Trophoblast cell (in vitro differentiated cells and primary cell): Measurements from ENCODE around the gene DXO.

Experiments used
- DNase-seq, 2 donors: peaks; one replicate each; pipeline ENCODE4 v3.0.0-alpha.2; 2016
- H2AFZ ChIP-seq: 2 replicates; pipeline ENCODE4 v1.6.1; 2013; ENCODE audit warnings: low read length, moderate library complexity, mild to moderate bottlenecking; ENCODE audit not compliant: insufficient read depth, poor library complexity
- H2AK5ac ChIP-seq: 2 replicates; pipeline ENCODE4 v1.6.1; 2013; ENCODE audit warnings: mild to moderate bottlenecking, low read length
- H2BK120ac ChIP-seq: 2 replicates; pipeline ENCODE4 v1.6.1; 2013; ENCODE audit warnings: low read length, mild to moderate bottlenecking, moderate library complexity; ENCODE audit not compliant: insufficient read depth, poor library complexity
- H2BK12ac ChIP-seq: 2 replicates; pipeline ENCODE4 v1.6.1; 2013; ENCODE audit warnings: mild to moderate bottlenecking, low read length, moderate library complexity
- H2BK5ac ChIP-seq: 2 replicates; pipeline ENCODE4 v1.6.1; 2013; ENCODE audit warnings: low read length, low read depth, moderate library complexity, mild to moderate bottlenecking; ENCODE audit not compliant: poor library complexity
- H3K14ac ChIP-seq: 2 replicates; pipeline ENCODE4 v1.6.1; 2013; ENCODE audit warnings: mild to moderate bottlenecking, low read length
- H3K18ac ChIP-seq: 2 replicates; pipeline ENCODE4 v1.6.1; 2013; ENCODE audit warnings: mild to moderate bottlenecking, low read length
- H3K23ac ChIP-seq: 2 replicates; pipeline ENCODE4 v1.6.1; 2013; ENCODE audit warnings: low read length
- H3K27ac ChIP-seq: 2 replicates; pipeline ENCODE4 v1.5.1; 2013; ENCODE audit warnings: low read depth, mild to moderate bottlenecking, inconsistent platforms, low read length, moderate library complexity
- H3K27me3 ChIP-seq: 2 replicates; pipeline ENCODE4 v1.6.1; 2013; ENCODE audit warnings: inconsistent platforms, mild to moderate bottlenecking, low read length, moderate library complexity; ENCODE audit not compliant: insufficient read depth
- H3K36me3 ChIP-seq, 2 experiments: 1 replicate in 1 of 2; 2 replicates in 1 of 2; pipeline ENCODE4 v1.6.1; 2013; ENCODE audit warnings: low read length in 2 of 2, mild to moderate bottlenecking in 2 of 2, moderate library complexity in 1 of 2; ENCODE audit not compliant: insufficient read depth in 2 of 2, control insufficient read depth in 1 of 2
- H3K4ac ChIP-seq: 2 replicates; pipeline ENCODE4 v1.6.1; 2013; ENCODE audit warnings: low read depth, mild to moderate bottlenecking, low read length, moderate library complexity
- H3K4me1 ChIP-seq, 2 experiments: 1 replicate in 1 of 2; 2 replicates in 1 of 2; pipeline ENCODE4 v1.6.1; 2013; ENCODE audit warnings: low read length in 2 of 2, mild to moderate bottlenecking in 2 of 2, moderate library complexity in 1 of 2; ENCODE audit not compliant: insufficient read depth in 2 of 2, control insufficient read depth in 1 of 2
- H3K4me2 ChIP-seq: 2 replicates; pipeline ENCODE4 v1.6.1; 2013; ENCODE audit warnings: inconsistent platforms, mild to moderate bottlenecking, low read length, moderate library complexity
- H3K4me3 ChIP-seq: 2 replicates; pipeline ENCODE4 v1.5.1; 2013; ENCODE audit warnings: mild to moderate bottlenecking, low read depth, low read length, inconsistent platforms
- H3K79me1 ChIP-seq: one replicate; pipeline ENCODE4 v1.6.1; 2013; ENCODE audit warnings: low read length
- H3K79me2 ChIP-seq: 2 replicates; pipeline ENCODE4 v1.6.1; 2013; ENCODE audit warnings: low read length, mild to moderate bottlenecking; ENCODE audit not compliant: control insufficient read depth, insufficient read depth, poor library complexity
- H3K9ac ChIP-seq: 2 replicates; pipeline ENCODE4 v1.6.1; 2013; ENCODE audit warnings: mild to moderate bottlenecking, low read length
- H3K9me3 ChIP-seq: 2 replicates; pipeline ENCODE4 v1.6.1; 2013; ENCODE audit warnings: low read depth, mild to moderate bottlenecking, control low read depth, inconsistent platforms, low read length; ENCODE audit not compliant: insufficient read depth
- H4K12ac ChIP-seq: 2 replicates; pipeline ENCODE4 v1.6.1; 2013; ENCODE audit warnings: low read depth, mild to moderate bottlenecking, low read length, moderate library complexity
- H4K8ac ChIP-seq: 2 replicates; pipeline ENCODE4 v1.6.1; 2013; ENCODE audit warnings: low read depth, mild to moderate bottlenecking, low read length, moderate library complexity
- H4K91ac ChIP-seq: one replicate; pipeline ENCODE4 v1.6.1; 2013; ENCODE audit warnings: low read depth, mild to moderate bottlenecking, low read length, moderate library complexity
- WGBS: extraction: QIAGEN DNeasy Blood & Tissue Kit; methylation state at CpG from one replicate; pipeline ENCODE4 v1.1.7; 2013; ENCODE audit warnings: missing lambda C conversion rate; ENCODE audit not compliant: insufficient read length, insufficient coverage; ENCODE audit errors: extremely low coverage; 5-methylcytosine and 5-hydroxymethylcytosine counted together

The DXO gene

DNA sequence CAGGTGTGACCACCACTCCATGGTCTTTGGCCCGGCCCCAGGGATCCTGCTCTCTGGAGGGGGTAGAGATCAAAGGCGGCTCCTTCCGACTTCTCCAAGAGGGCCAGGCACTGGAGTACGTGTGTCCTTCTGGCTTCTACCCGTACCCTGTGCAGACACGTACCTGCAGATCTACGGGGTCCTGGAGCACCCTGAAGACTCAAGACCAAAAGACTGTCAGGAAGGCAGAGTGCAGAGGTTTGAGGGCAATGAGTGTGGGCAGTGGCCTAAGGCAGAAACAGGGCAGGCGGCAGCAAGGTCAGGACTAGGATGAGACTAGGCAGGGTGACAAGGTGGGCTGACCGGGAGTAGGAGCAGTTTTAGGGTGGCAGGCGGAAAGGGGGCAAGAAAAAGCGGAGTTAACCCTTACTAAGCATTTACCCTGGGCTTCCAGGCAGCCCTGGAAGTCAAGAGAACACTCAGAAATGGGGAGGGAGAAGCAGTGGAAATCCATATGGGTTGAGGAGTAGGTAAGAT, 25.5 kb downstream of the DXO start:
- no peak overlapping the region for H2BK5ac ChIP-seq
- H4K12ac ChIP-seq = no peak overlapping the region
- H3K27ac ChIP-seq = no peak overlapping the region
- peaks cover 0 to 11% of the 10 kb centered on the region in 2 experiments for H3K36me3 ChIP-seq
- H2BK12ac ChIP-seq = no peak overlapping the region
- H4K91ac ChIP-seq = peak overlapping the region; percentile 37
- H3K9me3 ChIP-seq = peaks cover 8% of the 10 kb centered on the region
- H3K18ac ChIP-seq = no peak overlapping the region
- no peak overlapping the region for H2AFZ ChIP-seq
- no peak overlapping the region for H3K4me2 ChIP-seq
- no peak overlapping the region for H4K8ac ChIP-seq
- no peak overlapping the region for H3K4me3 ChIP-seq
- no CpG with 5 or more reads among the region's 11 CpGs for WGBS
- no peaks in the 10 kb centered on the region for H3K79me2 ChIP-seq
- peaks cover 4% of the 10 kb centered on the region for H3K79me1 ChIP-seq
- peaks cover 0 to 2% of the 10 kb centered on the region in 2 experiments for H3K4me1 ChIP-seq
- no peak for DNase-seq
- H3K27me3 ChIP-seq = no peaks in the 10 kb centered on the region
- no peak overlapping the region for H2BK120ac ChIP-seq
- H2AK5ac ChIP-seq = no peak overlapping the region
- H3K14ac ChIP-seq = no peak overlapping the region
- H3K9ac ChIP-seq = no peak overlapping the region
- H3K4ac ChIP-seq = no peak overlapping the region
- H3K23ac ChIP-seq = no peak overlapping the region

DNA sequence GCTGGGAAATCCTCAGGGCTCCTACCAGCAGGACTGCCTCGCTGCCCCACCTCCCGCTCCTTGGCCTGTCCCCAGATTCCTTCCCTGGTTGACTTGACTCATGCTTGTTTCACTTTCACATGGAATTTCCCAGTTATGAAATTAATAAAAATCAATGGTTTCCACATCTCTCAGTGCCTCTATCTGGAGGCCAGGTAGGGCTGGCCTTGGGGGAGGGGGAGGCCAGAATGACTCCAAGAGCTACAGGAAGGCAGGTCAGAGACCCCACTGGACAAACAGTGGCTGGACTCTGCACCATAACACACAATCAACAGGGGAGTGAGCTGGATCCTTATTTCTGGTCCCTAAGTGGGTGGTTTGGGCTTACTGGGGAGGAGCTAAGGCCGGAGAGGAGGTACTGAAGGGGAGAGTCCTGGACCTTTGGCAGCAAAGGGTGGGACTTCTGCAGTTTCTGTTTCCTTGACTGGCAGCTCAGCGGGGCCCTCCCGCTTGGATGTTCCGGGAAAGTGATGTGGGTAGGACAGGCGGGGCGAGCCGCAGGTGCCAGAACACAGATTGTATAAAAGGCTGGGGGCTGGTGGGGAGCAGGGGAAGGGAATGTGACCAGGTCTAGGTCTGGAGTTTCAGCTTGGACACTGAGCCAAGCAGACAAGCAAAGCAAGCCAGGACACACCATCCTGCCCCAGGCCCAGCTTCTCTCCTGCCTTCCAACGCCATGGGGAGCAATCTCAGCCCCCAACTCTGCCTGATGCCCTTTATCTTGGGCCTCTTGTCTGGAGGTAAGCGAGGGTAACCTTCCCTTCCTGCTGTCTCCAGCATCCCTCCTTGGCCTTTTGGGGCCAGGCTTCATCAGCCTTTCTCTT, 26.2 kb downstream of the DXO start, which contains the start of gene CFB:
Gene CFB, plus strand, starts transcription at position 589 of the 863 bp plus-strand sequence. Its CDS starts 127 bp downstream, at position 716.
- H4K91ac ChIP-seq = peak within 1 kb of the TSS; percentile 37
- H3K79me2 ChIP-seq = no peaks in the 10 kb centered on the region
- peaks cover 4% of the 10 kb centered on the region for H3K79me1 ChIP-seq
- H2AK5ac ChIP-seq = no peak within 1 kb of the TSS
- H2BK12ac ChIP-seq = no peak within 1 kb of the TSS
- no peak within 1 kb of the TSS for H3K4me2 ChIP-seq
- no peak within 1 kb of the TSS for H3K4me3 ChIP-seq
- no peak within 1 kb of the TSS for H3K9ac ChIP-seq
- no peak within 1 kb of the TSS for H2BK5ac ChIP-seq
- no peak within 1 kb of the TSS for H3K18ac ChIP-seq
- H2AFZ ChIP-seq = no peak within 1 kb of the TSS
- no peak within 1 kb of the TSS for H4K8ac ChIP-seq
- WGBS = no CpG with 5 or more reads among the region's 11 CpGs
- H3K27ac ChIP-seq = no peak within 1 kb of the TSS
- H3K4ac ChIP-seq = no peak within 1 kb of the TSS
- H3K9me3 ChIP-seq = peaks cover 8% of the 10 kb centered on the region
- H3K27me3 ChIP-seq = no peaks in the 10 kb centered on the region
- peaks cover 0 to 2% of the 10 kb centered on the region in 2 experiments for H3K4me1 ChIP-seq
- peak; percentile 89 for DNase-seq
- no peak within 1 kb of the TSS for H2BK120ac ChIP-seq
- no peak within 1 kb of the TSS for H3K14ac ChIP-seq
- H4K12ac ChIP-seq = no peak within 1 kb of the TSS
- H3K36me3 ChIP-seq = peaks cover 0 to 4% of the 10 kb centered on the region in 2 experiments
- H3K23ac ChIP-seq = no peak within 1 kb of the TSS

- Histone ChIP-seq H3K4me3 (no peak overlapping the region), H4K8ac (no peak overlapping the region), H3K36me3 (peaks cover 0 to under 1% of the 10 kb centered on the region in 2 experiments), H3K4ac (no peak overlapping the region), H3K4me1 (peaks cover 0 to 2% of the 10 kb centered on the region in 2 experiments), H3K4me2 (no peak overlapping the region), H2BK12ac (no peak overlapping the region), H3K79me2 (no peaks in the 10 kb centered on the region), H3K9ac (no peak overlapping the region), H3K23ac (no peak overlapping the region), H3K14ac (no peak overlapping the region), H4K91ac (no peak overlapping the region), H2BK120ac (no peak overlapping the region), H2BK5ac (no peak overlapping the region), H3K9me3 (peaks cover 8% of the 10 kb centered on the region), H4K12ac (no peak overlapping the region), H2AK5ac (no peak overlapping the region), H3K27me3 (no peaks in the 10 kb centered on the region), H3K79me1 (peaks cover 4% of the 10 kb centered on the region), H3K18ac (no peak overlapping the region), H3K27ac (no peak overlapping the region), H2AFZ (no peak overlapping the region)
- no peak for DNase-seq
- WGBS = no CpG with 5 or more reads among the region's 9 CpGs
These were observed 26.8 kb downstream of the DXO start for GRCh38 chr6:31945154-31945506.

GRCh38 chr6:31943742-31944141, 28.2 kb downstream of the DXO start:
- peaks cover 8% of the 10 kb centered on the region for H3K9me3 ChIP-seq
- no peak overlapping the region for H3K27ac ChIP-seq
- H2BK120ac ChIP-seq = no peak overlapping the region
- H3K4ac ChIP-seq = no peak overlapping the region
- no peak overlapping the region for H3K18ac ChIP-seq
- no peak overlapping the region for H3K14ac ChIP-seq
- H3K4me1 ChIP-seq = peaks cover 0 to 2% of the 10 kb centered on the region in 2 experiments
- H3K4me3 ChIP-seq = no peak overlapping the region
- no peak overlapping the region for H3K9ac ChIP-seq
- H3K79me2 ChIP-seq = no peaks in the 10 kb centered on the region
- H2BK5ac ChIP-seq = no peak overlapping the region
- DNase-seq = no peak
- no peaks in the 10 kb centered on the region for H3K27me3 ChIP-seq
- H4K91ac ChIP-seq = no peak overlapping the region
- H4K12ac ChIP-seq = no peak overlapping the region
- no CpG with 5 or more reads among the region's 3 CpGs for WGBS
- peaks cover 4% of the 10 kb centered on the region for H3K79me1 ChIP-seq
- no peak overlapping the region for H3K23ac ChIP-seq
- H3K4me2 ChIP-seq = no peak overlapping the region
- no peaks in the 10 kb centered on the region for H3K36me3 ChIP-seq
- H4K8ac ChIP-seq = no peak overlapping the region
- no peak overlapping the region for H2AK5ac ChIP-seq
- no peak overlapping the region for H2BK12ac ChIP-seq
- H2AFZ ChIP-seq = no peak overlapping the region
